ENCODE data around the gene PCDHB14. TPM values are rescaled to one million over a fixed set of nuclear protein-coding genes. Genes with fewer than 3 reads are reported as not detected.
A peak's percentile ranks its signal among the peaks of the same experiment; 100 is the strongest.
"Not testable (repeated sequence)": the region's sequence is repeated elsewhere in the genome, so short reads cannot be mapped to it uniquely, and the experiment has no call there.

PCDHB14 gene
- total RNA-seq, 1 donor from 2014 or later, result 3.0 TPM

- Histone ChIP-seq H3K9me3 (peaks cover 55% of the 10 kb centered on the region), H3K27me3 (no peaks in the 10 kb centered on the region)
- intact Hi-C loops (cut with DNase I), result no loop called here
Measured at GRCh38 chr5:141236516-141237313, 13.6 kb downstream of the PCDHB14 start.

DNA sequence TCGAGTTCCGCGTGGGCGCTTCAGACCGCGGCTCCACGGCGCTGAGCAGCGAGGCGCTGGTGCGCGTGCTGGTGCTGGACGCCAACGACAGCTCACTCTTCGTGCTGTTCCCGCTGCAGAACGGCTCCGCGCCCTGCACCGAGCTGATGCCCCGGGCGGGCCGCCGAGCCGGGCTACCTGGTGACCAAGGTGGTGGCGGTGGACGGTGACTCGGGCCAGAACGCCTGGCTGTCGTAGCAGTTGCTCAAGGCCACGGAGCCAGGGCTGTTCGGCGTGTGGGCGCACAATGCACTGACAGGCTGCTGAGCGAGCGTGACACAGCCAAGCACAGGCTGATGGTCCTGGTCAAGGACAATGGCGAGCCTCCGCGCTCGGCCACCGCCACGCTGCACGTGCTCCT lies 18.4 kb downstream of the PCDHB14 start:
- Histone ChIP-seq H3K27me3 (no peaks in the 10 kb centered on the region), H3K27ac (no peak overlapping the region), H3K4me3 (no peak overlapping the region), H3K36me3 (no peaks in the 10 kb centered on the region), H3K9me3 (peaks cover 74% of the 10 kb centered on the region), H3K4me1 (no peaks in the 10 kb centered on the region)
- intact Hi-C loops (cut with DNase I), result no loop called here
- ATAC-seq, result no peak
- TF ChIP-seq, protein P1, sequence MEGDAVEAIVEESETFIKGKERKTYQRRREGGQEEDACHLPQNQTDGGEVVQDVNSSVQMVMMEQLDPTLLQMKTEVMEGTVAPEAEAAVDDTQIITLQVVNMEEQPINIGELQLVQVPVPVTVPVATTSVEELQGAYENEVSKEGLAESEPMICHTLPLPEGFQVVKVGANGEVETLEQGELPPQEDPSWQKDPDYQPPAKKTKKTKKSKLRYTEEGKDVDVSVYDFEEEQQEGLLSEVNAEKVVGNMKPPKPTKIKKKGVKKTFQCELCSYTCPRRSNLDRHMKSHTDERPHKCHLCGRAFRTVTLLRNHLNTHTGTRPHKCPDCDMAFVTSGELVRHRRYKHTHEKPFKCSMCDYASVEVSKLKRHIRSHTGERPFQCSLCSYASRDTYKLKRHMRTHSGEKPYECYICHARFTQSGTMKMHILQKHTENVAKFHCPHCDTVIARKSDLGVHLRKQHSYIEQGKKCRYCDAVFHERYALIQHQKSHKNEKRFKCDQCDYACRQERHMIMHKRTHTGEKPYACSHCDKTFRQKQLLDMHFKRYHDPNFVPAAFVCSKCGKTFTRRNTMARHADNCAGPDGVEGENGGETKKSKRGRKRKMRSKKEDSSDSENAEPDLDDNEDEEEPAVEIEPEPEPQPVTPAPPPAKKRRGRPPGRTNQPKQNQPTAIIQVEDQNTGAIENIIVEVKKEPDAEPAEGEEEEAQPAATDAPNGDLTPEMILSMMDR (IDR thresholded peaks at IDR 0.05), result no peak
- no peak for DNase-seq

More at GRCh38 chr5:141236516-141237313, 13.6 kb downstream of the PCDHB14 start:
- Histone ChIP-seq H3K4me3 (no peak overlapping the region), H3K27ac (no peak overlapping the region), H3K36me3 (no peaks in the 10 kb centered on the region), H3K4me1 (no peaks in the 10 kb centered on the region)
- DNase-seq (no peak), ATAC-seq (no peak)
- TF ChIP-seq, protein P1 (IDR thresholded peaks at IDR 0.05), result no peak

GRCh38 chr5:141245250-141245717 lies 22.1 kb downstream of the PCDHB14 start, which contains the start of gene PCDHB15:
Gene PCDHB15, plus strand, starts transcription at chr5:141245395. Its CDS starts 184 bp downstream, at chr5:141245579.
- Histone ChIP-seq H3K27ac (no peak within 1 kb of the TSS), H3K4me1 (no peaks in the 10 kb centered on the region), H3K9me3 (peaks cover 72% of the 10 kb centered on the region), H3K36me3 (no peaks in the 10 kb centered on the region), H3K27me3 (no peaks in the 10 kb centered on the region), H3K4me3 (peak within 1 kb of the TSS; percentile 33)
- TF ChIP-seq, protein P1 (IDR thresholded peaks at IDR 0.05), result peak; percentile 28
- DNase-seq (no peak), ATAC-seq (no peak)
- intact Hi-C loops (cut with DNase I), result no loop called here

DNA sequence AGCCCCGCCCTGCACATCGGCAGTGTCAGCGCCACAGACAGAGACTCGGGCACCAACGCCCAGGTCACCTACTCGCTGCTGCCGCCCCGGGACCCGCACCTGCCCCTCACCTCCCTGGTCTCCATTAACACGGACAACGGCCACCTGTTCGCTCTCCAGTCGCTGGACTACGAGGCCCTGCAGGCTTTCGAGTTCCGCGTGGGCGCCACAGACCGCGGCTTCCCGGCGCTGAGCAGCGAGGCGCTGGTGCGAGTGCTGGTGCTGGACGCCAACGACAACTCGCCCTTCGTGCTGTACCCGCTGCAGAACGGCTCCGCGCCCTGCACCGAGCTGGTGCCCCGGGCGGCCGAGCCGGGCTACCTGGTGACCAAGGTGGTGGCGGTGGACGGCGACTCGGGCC lies 23.8 kb downstream of the PCDHB14 start:
- H3K27me3 ChIP-seq; H3K4me1 ChIP-seq; DNase-seq; intact Hi-C loops (cut with DNase I); H3K27ac ChIP-seq; ATAC-seq; H3K4me3 ChIP-seq; H3K36me3 ChIP-seq: not testable (repeated sequence)
- peaks cover 81% of the 10 kb centered on the region for H3K9me3 ChIP-seq

DNA sequence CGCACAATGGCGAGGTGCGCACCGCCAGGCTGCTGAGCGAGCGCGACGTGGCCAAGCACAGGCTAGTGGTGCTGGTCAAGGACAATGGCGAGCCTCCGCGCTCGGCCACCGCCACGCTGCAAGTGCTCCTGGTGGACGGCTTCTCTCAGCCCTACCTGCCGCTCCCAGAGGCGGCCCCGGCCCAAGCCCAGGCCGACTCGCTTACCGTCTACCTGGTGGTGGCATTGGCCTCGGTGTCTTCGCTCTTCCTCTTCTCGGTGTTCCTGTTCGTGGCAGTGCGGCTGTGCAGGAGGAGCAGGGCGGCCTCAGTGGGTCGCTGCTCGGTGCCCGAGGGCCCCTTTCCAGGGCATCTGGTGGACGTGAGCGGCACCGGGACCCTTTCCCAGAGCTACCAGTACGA lies 24.3 kb downstream of the PCDHB14 start:
- ATAC-seq; H3K27ac ChIP-seq; H3K27me3 ChIP-seq; H3K4me3 ChIP-seq; DNase-seq; H3K36me3 ChIP-seq; H3K4me1 ChIP-seq; intact Hi-C loops (cut with DNase I): not testable (repeated sequence)
- H3K9me3 ChIP-seq, result peaks cover 85% of the 10 kb centered on the region

GRCh38 chr5:141250576-141250975 lies 27.4 kb downstream of the PCDHB14 start:
- TF ChIP-seq, protein P1 (IDR thresholded peaks at IDR 0.05), result no peak
- no peak for ATAC-seq
- intact Hi-C loops (cut with DNase I), result no loop called here
- Histone ChIP-seq H3K36me3 (no peaks in the 10 kb centered on the region), H3K4me3 (no peak overlapping the region), H3K27ac (no peak overlapping the region), H3K9me3 (peaks cover 88% of the 10 kb centered on the region), H3K4me1 (no peaks in the 10 kb centered on the region), H3K27me3 (no peaks in the 10 kb centered on the region)
- DNase-seq, result no peak

All from upper lobe of right lung (tissue), 1 donor.